Measurements from ENCODE around the gene PRDM12.

PRDM12 gene

GRCh38 chr9:130731355-130731754 lies 67.0 kb downstream of the PRDM12 start:
- DNase-seq, result no peak

DNA sequence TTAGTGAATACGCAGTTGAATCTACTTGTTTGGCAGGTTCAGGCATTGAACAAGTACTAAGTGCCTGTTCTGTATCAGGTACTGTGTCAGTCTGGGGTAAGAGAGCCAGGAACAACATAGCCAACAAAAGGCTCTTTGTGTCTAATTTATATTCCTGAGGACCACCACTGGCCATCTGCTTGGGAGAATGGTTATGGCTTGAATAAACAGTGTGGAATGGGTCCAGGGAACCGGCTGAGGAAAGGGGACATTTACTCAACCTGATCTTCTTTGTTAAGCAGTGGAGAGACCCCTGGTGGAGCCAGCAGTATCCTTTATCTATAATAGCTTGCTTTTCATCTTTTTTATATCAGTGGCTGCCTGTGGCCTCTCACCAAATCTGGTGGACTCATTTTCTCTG lies 67.7 kb downstream of the PRDM12 start:
- DNase-seq, result no peak
